ENCODE data around the gene USH2A.

GRCh38 chr1:215637041-215637573 lies 786.1 kb downstream of the USH2A start:
- TF ChIP-seq, protein P1, sequence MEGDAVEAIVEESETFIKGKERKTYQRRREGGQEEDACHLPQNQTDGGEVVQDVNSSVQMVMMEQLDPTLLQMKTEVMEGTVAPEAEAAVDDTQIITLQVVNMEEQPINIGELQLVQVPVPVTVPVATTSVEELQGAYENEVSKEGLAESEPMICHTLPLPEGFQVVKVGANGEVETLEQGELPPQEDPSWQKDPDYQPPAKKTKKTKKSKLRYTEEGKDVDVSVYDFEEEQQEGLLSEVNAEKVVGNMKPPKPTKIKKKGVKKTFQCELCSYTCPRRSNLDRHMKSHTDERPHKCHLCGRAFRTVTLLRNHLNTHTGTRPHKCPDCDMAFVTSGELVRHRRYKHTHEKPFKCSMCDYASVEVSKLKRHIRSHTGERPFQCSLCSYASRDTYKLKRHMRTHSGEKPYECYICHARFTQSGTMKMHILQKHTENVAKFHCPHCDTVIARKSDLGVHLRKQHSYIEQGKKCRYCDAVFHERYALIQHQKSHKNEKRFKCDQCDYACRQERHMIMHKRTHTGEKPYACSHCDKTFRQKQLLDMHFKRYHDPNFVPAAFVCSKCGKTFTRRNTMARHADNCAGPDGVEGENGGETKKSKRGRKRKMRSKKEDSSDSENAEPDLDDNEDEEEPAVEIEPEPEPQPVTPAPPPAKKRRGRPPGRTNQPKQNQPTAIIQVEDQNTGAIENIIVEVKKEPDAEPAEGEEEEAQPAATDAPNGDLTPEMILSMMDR (IDR thresholded peaks at IDR 0.05) = no peak
- no peak for TF ChIP-seq POLR2A (IDR thresholded peaks at IDR 0.05)
